Measurements from ENCODE around the gene C1orf226. TPM values are rescaled to one million over a fixed set of nuclear protein-coding genes. Genes with fewer than 3 reads are reported as not detected.

The C1orf226 gene
- total RNA-seq, 1 experiment from 2014 or later, result 3.1 TPM

DNA sequence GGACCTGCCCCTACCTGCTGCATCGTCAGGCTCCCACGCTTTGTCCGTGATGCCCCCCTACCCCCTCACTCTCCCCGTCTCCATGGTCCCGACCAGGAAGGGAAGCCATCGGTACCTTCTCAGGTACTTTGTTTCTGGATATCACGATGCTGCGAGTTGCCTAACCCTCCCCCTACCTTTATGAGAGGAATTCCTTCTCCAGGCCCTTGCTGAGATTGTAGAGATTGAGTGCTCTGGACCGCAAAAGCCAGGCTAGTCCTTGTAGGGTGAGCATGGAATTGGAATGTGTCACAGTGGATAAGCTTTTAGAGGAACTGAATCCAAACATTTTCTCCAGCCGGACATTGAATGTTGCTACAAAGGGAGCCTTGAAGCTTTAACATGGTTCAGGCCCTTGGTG lies 13.8 kb upstream of the C1orf226 start:
- CTCF ChIA-PET, result interaction anchor here (0.7 to 5.0 kb wide), 7 partner anchors 7 to 311 kb away, joined by 3 to 45 read pairs (median 17); partner anchors contain the start of gene C1orf226
- no peak overlapping the region for H3K27ac Mint-ChIP-seq (ENCODE audit: low read depth, unreplicated experiment)
- no peaks in the 10 kb centered on the region for H3K9me3 Mint-ChIP-seq (ENCODE audit: unreplicated experiment)
- BruUV-seq (replicated peaks), result no TSS peak
- peaks cover 6% of the 10 kb centered on the region for H3K36me3 Mint-ChIP-seq (ENCODE audit: insufficient read depth, unreplicated experiment)
- H3K4me1 Mint-ChIP-seq (ENCODE audit: insufficient read depth, unreplicated experiment), result peaks cover 34% of the 10 kb centered on the region
- H3K27me3 Mint-ChIP-seq (ENCODE audit: insufficient read depth, unreplicated experiment), result no peaks in the 10 kb centered on the region
- intact Hi-C loops (cut with micrococcal nuclease), result no loop called here
- POLR2A ChIA-PET, result no interaction called here
- DNase-seq (ENCODE audit: unreplicated experiment), result no peak
- TF ChIP-seq, protein P1, sequence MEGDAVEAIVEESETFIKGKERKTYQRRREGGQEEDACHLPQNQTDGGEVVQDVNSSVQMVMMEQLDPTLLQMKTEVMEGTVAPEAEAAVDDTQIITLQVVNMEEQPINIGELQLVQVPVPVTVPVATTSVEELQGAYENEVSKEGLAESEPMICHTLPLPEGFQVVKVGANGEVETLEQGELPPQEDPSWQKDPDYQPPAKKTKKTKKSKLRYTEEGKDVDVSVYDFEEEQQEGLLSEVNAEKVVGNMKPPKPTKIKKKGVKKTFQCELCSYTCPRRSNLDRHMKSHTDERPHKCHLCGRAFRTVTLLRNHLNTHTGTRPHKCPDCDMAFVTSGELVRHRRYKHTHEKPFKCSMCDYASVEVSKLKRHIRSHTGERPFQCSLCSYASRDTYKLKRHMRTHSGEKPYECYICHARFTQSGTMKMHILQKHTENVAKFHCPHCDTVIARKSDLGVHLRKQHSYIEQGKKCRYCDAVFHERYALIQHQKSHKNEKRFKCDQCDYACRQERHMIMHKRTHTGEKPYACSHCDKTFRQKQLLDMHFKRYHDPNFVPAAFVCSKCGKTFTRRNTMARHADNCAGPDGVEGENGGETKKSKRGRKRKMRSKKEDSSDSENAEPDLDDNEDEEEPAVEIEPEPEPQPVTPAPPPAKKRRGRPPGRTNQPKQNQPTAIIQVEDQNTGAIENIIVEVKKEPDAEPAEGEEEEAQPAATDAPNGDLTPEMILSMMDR (IDR thresholded peaks at IDR 0.05; ENCODE audit: unreplicated experiment), result no peak
- H3K4me3 Mint-ChIP-seq (ENCODE audit: unreplicated experiment), result no peak overlapping the region

DNA sequence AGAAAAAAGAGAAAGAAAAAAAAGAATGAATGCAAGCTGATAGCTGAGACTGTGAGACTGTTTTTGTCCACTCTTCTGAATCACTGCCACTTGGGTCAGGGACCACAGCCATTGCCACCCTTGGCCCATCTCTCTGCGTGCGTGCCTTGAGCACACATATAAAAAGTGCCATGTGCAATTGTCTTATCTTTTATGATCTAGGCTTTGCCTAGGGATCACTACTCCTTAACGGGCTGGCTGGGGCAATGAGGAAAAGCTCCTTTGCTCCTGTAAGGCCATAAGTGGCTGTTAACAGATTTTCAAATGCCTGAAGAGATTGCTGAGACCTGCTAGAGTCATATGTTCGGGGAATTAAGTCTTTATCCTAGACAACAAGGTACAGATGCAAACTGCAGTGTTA lies 13.1 kb upstream of the C1orf226 start:
- Mint-ChIP-seq H3K4me3 (ENCODE audit: unreplicated experiment) (no peak overlapping the region), H3K4me1 (ENCODE audit: insufficient read depth, unreplicated experiment) (peaks cover 41% of the 10 kb centered on the region), H3K27me3 (ENCODE audit: insufficient read depth, unreplicated experiment) (no peaks in the 10 kb centered on the region), H3K36me3 (ENCODE audit: insufficient read depth, unreplicated experiment) (peaks cover 6% of the 10 kb centered on the region), H3K9me3 (ENCODE audit: unreplicated experiment) (no peaks in the 10 kb centered on the region), H3K27ac (ENCODE audit: low read depth, unreplicated experiment) (no peak overlapping the region)
- BruUV-seq (replicated peaks), result no TSS peak
- intact Hi-C loops (cut with micrococcal nuclease), result no loop called here
- no peak for DNase-seq (ENCODE audit: unreplicated experiment)
- TF ChIP-seq, protein P1 (IDR thresholded peaks at IDR 0.05; ENCODE audit: unreplicated experiment), result no peak
- ChIA-PET CTCF (interaction anchor here (0.7 to 5.0 kb wide), 6 partner anchors 11 to 312 kb away, joined by 3 to 45 read pairs (median 12); partner anchors contain the start of gene C1orf226), POLR2A (interaction anchor here (1.2 kb wide), 1 partner anchor 193 kb away, joined by 3 read pairs; the partner anchor contains the start of gene UAP1)

DNA sequence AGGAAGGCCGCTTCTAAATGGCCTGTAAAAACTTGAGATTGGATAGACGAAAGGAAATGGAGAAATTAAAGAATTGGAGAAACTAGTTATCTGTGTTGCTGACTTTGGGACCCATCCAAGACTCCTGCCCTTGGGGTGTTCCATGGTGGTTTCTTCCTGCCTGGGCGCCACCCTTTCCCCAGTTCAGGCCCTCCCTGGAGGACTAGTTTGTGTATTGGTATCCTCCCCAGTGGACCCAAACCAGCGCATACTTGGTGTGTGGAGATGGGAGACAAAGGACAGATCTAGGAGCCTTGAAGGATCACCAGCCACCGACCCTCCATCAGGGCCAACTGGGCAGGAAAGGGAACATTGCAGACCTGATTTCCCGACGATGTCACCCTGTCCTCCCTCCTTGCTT lies 12.0 kb upstream of the C1orf226 start:
- intact Hi-C loops (cut with micrococcal nuclease), result no loop called here
- Mint-ChIP-seq H3K9me3 (ENCODE audit: unreplicated experiment) (no peaks in the 10 kb centered on the region), H3K4me3 (ENCODE audit: unreplicated experiment) (no peak overlapping the region), H3K4me1 (ENCODE audit: insufficient read depth, unreplicated experiment) (peaks cover 42% of the 10 kb centered on the region), H3K27ac (ENCODE audit: low read depth, unreplicated experiment) (no peak overlapping the region), H3K36me3 (ENCODE audit: insufficient read depth, unreplicated experiment) (peaks cover 6% of the 10 kb centered on the region), H3K27me3 (ENCODE audit: insufficient read depth, unreplicated experiment) (no peaks in the 10 kb centered on the region)
- no TSS peak for BruUV-seq (replicated peaks)
- CTCF ChIA-PET, result interaction anchor here (1.5 to 5.0 kb wide), 3 partner anchors 10 to 21 kb away, joined by 6 to 45 read pairs (median 21); partner anchors contain the start of gene C1orf226
- DNase-seq (ENCODE audit: unreplicated experiment), result no peak
- TF ChIP-seq, protein P1 (IDR thresholded peaks at IDR 0.05; ENCODE audit: unreplicated experiment), result no peak
- POLR2A ChIA-PET, result interaction anchor here (1.2 kb wide), 1 partner anchor 192 kb away, joined by 3 read pairs; the partner anchor contains the start of gene UAP1

DNA sequence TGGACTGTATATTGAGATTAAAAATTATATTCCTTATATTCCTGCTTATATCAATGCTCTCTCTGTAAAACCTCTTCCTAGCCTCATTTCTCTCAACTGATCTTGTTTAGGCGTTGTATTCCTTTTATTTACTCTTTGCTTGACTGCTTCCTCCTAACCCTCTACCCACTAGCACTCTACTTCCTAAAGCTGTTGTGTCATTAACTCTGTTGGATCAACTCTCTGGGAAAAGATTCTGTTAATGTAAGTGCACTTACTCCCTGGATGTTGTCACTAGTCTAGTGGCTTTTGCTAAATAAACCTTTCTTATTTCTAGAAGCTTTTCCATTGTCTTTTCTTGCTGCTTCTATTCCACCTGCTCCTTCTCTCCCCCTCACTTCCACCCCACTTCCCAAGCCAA lies 11.4 kb upstream of the C1orf226 start:
- ChIA-PET POLR2A (interaction anchor here (4.6 kb wide), 1 partner anchor 11 kb away, joined by 77 read pairs; the partner anchor contains the start of gene C1orf226), CTCF (interaction anchor here (0.6 to 5.0 kb wide), 5 partner anchors 12 to 314 kb away, joined by 3 to 45 read pairs (median 8); partner anchors contain the start of gene C1orf226)
- Mint-ChIP-seq H3K4me1 (ENCODE audit: insufficient read depth, unreplicated experiment) (peaks cover 38% of the 10 kb centered on the region), H3K27ac (ENCODE audit: low read depth, unreplicated experiment) (no peak overlapping the region), H3K36me3 (ENCODE audit: insufficient read depth, unreplicated experiment) (peaks cover 6% of the 10 kb centered on the region), H3K27me3 (ENCODE audit: insufficient read depth, unreplicated experiment) (no peaks in the 10 kb centered on the region), H3K9me3 (ENCODE audit: unreplicated experiment) (no peaks in the 10 kb centered on the region), H3K4me3 (ENCODE audit: unreplicated experiment) (no peak overlapping the region)
- TF ChIP-seq, protein P1 (IDR thresholded peaks at IDR 0.05; ENCODE audit: unreplicated experiment), result no peak
- BruUV-seq (replicated peaks), result no TSS peak
- DNase-seq (ENCODE audit: unreplicated experiment), result no peak
- intact Hi-C loops (cut with micrococcal nuclease), result no loop called here
